Placental pericyte (primary cell): Measurements from ENCODE around the gene IMMT. TPM values are rescaled to one million over a fixed set of nuclear protein-coding genes. Genes with fewer than 3 reads are reported as not detected.

Experiments
- small RNA-seq: library from RNA; depleted of rRNA; stranded (forward); fragments of <200 nt; gene quantifications from one replicate; pipeline ENCODE3, GENCODE V24; 2012; ENCODE audit warnings: low replicate concordance
- total RNA-seq: library from RNA; depleted of rRNA; stranded (reverse); fragments of >200 nt; gene quantifications from 2 replicates; pipeline ENCODE4 v1.2.3, GENCODE V29; 2012

IMMT gene
- total RNA-seq, result 70.7 and 92.1 TPM in 2 replicates

GRCh38 chr2:86195055-86195807 lies at the start of gene IMMT:
Gene IMMT (minus strand): TSS chr2:86195462. CDS start chr2:86195382, 80 bp downstream.

GRCh38 chr2:86105969-86106945 lies 89.0 kb downstream of the IMMT start, which contains the start of gene PTCD3:
Gene PTCD3 (plus strand): TSS chr2:86106235. CDS start chr2:86106248, 13 bp downstream.

GRCh38 chr2:86105252-86105968 lies 89.9 kb downstream of the IMMT start, which contains the start of gene POLR1A:
Gene POLR1A (minus strand): TSS chr2:86105886. CDS start chr2:86105776, 110 bp downstream.

Small RNA genes within 50 kb of the gene (small RNA-seq; reads per million reads assigned to genes)
- gene MIR4779 (0.33 reads per million, percentile 3 among the genes with 10 or more reads in this experiment), gene RF00019 (not detected), gene SNORD94 (51.4 reads per million, percentile 98 among the genes with 10 or more reads in this experiment)

Other genes starting within 250 kb of the IMMT start
- 22.5 and 47.2 TPM in 2 replicates for gene POLR1A, start 89.6 kb downstream of the IMMT start, total RNA-seq
- gene PTCD3, start 89.2 kb downstream of the IMMT start, total RNA-seq, result 55.1 and 106 TPM in 2 replicates
- gene MRPL35, start 4.0 kb upstream of the IMMT start, total RNA-seq, result 17.3 and 71.9 TPM in 2 replicates
- not detected in 2 replicates for gene REEP1, start 142.2 kb upstream of the IMMT start, total RNA-seq
- 16.0 and 27.8 TPM in 2 replicates for gene KDM3A, start 245.9 kb upstream of the IMMT start, total RNA-seq